CD14-positive monocyte (primary cell): ENCODE results near the gene DHX58. TPM values are rescaled to one million over a fixed set of nuclear protein-coding genes. Genes with fewer than 3 reads are reported as not detected.

Experiments used
- DNase-seq, 3 donors: peaks; one replicate each; pipeline ENCODE4 v3.0.0-alpha.2; 2011 to 2022
- H2AFZ ChIP-seq: 2 replicates; pipeline ENCODE4 v1.6.0; 2012; ENCODE audit warnings: mild to moderate bottlenecking, low read depth, low read length, inconsistent platforms; ENCODE audit not compliant: insufficient read depth, poor library complexity, severe bottlenecking
- H3K27ac ChIP-seq, 2 donors: 1 replicate in 1 of 2; 2 replicates in 1 of 2; pipeline ENCODE4 v1.5.1; 2012 to 2013; ENCODE audit warnings: low read length in 2 of 2, control low read depth in 1 of 2, inconsistent platforms in 1 of 2, low read depth in 1 of 2, mild to moderate bottlenecking in 1 of 2
- H3K27me3 ChIP-seq, 2 donors: one replicate each; pipeline versions ENCODE4 v1.6.0 to v1.6.1; 2011 to 2013; ENCODE audit warnings: low read length in 2 of 2; ENCODE audit not compliant: control insufficient read depth in 2 of 2, insufficient read depth in 2 of 2
- H3K36me3 ChIP-seq, 2 donors: replicated peaks in 1 of 2; 1 replicate in 1 of 2; 2 replicates in 1 of 2; pipeline versions ENCODE4 v1.5.1 to v1.6.1; 2012 to 2013; ENCODE audit warnings: low read length in 2 of 2, control low read depth in 1 of 2, inconsistent platforms in 1 of 2, mild to moderate bottlenecking in 1 of 2; ENCODE audit not compliant: insufficient read depth in 2 of 2, control insufficient read depth in 1 of 2
- H3K4me1 ChIP-seq, 2 donors: 1 replicate in 1 of 2; 2 replicates in 1 of 2; pipeline versions ENCODE4 v1.5.1 to v1.6.1; 2012 to 2013; ENCODE audit warnings: low read length in 2 of 2, control low read depth in 1 of 2, inconsistent platforms in 1 of 2, mild to moderate bottlenecking in 1 of 2, moderate library complexity in 1 of 2; ENCODE audit not compliant: insufficient read depth in 2 of 2, control insufficient read depth in 1 of 2
- H3K4me2 ChIP-seq: replicated peaks from 2 replicates; pipeline ENCODE3; 2012; ENCODE audit warnings: low read length, moderate library complexity, mild to moderate bottlenecking; ENCODE audit not compliant: poor library complexity, severe bottlenecking; ENCODE audit errors: extremely low read depth
- H3K4me3 ChIP-seq, 3 experiments: fragments of 200-600 bp in 1 of 3; sonication (generic) in 1 of 3; replicated peaks in 1 of 3; 1 replicate in 2 of 3; 2 replicates in 1 of 3; pipeline ENCODE4 v1.5.1; 2011 to 2013; ENCODE audit warnings: low read length in 3 of 3, mild to moderate bottlenecking in 3 of 3, control low read depth in 2 of 3, low read depth in 2 of 3, inconsistent platforms in 1 of 3, moderate library complexity in 1 of 3
- H3K79me2 ChIP-seq: 2 replicates; pipeline ENCODE4 v1.6.0; 2012; ENCODE audit warnings: mild to moderate bottlenecking, control low read depth, inconsistent platforms, low read length, moderate library complexity; ENCODE audit not compliant: insufficient read depth
- H3K9ac ChIP-seq: 2 replicates; pipeline ENCODE4 v1.6.0; 2017; ENCODE audit warnings: low read length, mild to moderate bottlenecking; ENCODE audit not compliant: insufficient read depth, poor library complexity, severe bottlenecking
- H3K9me3 ChIP-seq, 2 donors: replicated peaks in 1 of 2; 1 replicate in 1 of 2; 2 replicates in 1 of 2; pipeline versions ENCODE4 v1.5.1 to v1.6.1; 2012 to 2013; ENCODE audit warnings: low read length in 2 of 2, control low read depth in 1 of 2; ENCODE audit not compliant: control insufficient read depth in 1 of 2, insufficient read depth in 1 of 2
- H4K20me1 ChIP-seq: 2 replicates; pipeline ENCODE4 v1.6.0; 2012; ENCODE audit warnings: mild to moderate bottlenecking, low read length, control low read depth, moderate library complexity; ENCODE audit not compliant: insufficient read depth
- H3K27ac Mint-ChIP-seq, 7 donors: one replicate each; pipeline ENCODE4 v1.8.0; 2020; ENCODE audit warnings: mild to moderate bottlenecking in 7 of 7, mixed read lengths in 7 of 7, moderate library complexity in 6 of 7, inconsistent platforms in 2 of 7
- H3K27me3 Mint-ChIP-seq, 3 donors: one replicate each; pipeline ENCODE4 v1.8.0; 2021 to 2022; ENCODE audit warnings: low read depth in 3 of 3, mild to moderate bottlenecking in 3 of 3, mixed read lengths in 3 of 3, moderate library complexity in 3 of 3, inconsistent platforms in 1 of 3
- H3K36me3 Mint-ChIP-seq, 2 donors: one replicate each; pipeline ENCODE4 v1.8.0; 2020; ENCODE audit warnings: mixed read lengths in 2 of 2, inconsistent platforms in 1 of 2, mild to moderate bottlenecking in 1 of 2
- H3K4me1 Mint-ChIP-seq: one replicate; pipeline ENCODE4 v1.8.0; 2020; ENCODE audit warnings: mild to moderate bottlenecking, mixed read lengths
- H3K4me3 Mint-ChIP-seq, 2 donors: one replicate each; pipeline ENCODE4 v1.8.0; 2020; ENCODE audit warnings: mild to moderate bottlenecking in 2 of 2, mixed read lengths in 2 of 2, moderate library complexity in 1 of 2
- H3K9me3 Mint-ChIP-seq, 7 donors: one replicate each; pipeline ENCODE4 v1.8.0; 2020 to 2022; ENCODE audit warnings: mixed read lengths in 7 of 7, mild to moderate bottlenecking in 6 of 7, moderate library complexity in 6 of 7, inconsistent platforms in 2 of 7
- CTCF ChIP-seq: fragments of 200-600 bp; IDR thresholded peaks from one replicate; pipeline ENCODE4 v1.8.0; 2022; ENCODE audit warnings: antibody characterized with exemption, mild to moderate bottlenecking
- WGBS: methylation state at CpG from one replicate; pipeline ENCODE4 v1.1.5; 2013; ENCODE audit warnings: missing lambda C conversion rate; ENCODE audit not compliant: insufficient coverage; 5-methylcytosine and 5-hydroxymethylcytosine counted together
- intact Hi-C, 2 donors: fragments of 100-400 bp; cut with micrococcal nuclease; formaldehyde crosslinking; loops; one replicate each; pipeline versions ENCODE4 v1.15.0 to v1.15.1; 2023
- polyA plus RNA-seq, 3 donors: library from polyadenylated mRNA; depleted of rRNA in 1 of 3; unstranded in 2 of 3; stranded (reverse) in 1 of 3; fragments of 300-500 nt in 2 of 3; fragments of >200 nt in 1 of 3; fragmentation: Illumina TruSeq in 2 of 3; gene quantifications; 1 replicate in 2 of 3; 2 replicates in 1 of 3; pipeline ENCODE4 v1.2.3, GENCODE V29; 2012 to 2021

DHX58 gene
- polyA plus RNA-seq, 3 donors: 13.2 to 46.7 (median 16.0) TPM

GRCh38 chr17:42122371-42123303 lies 10.1 kb upstream of the DHX58 start, which contains the start of gene HSPB9:
Gene HSPB9 (plus strand): TSS chr17:42122804. CDS start chr17:42122851, 47 bp downstream.
- Mint-ChIP-seq H3K36me3 (peaks cover 39 to 52% of the 10 kb centered on the region in 2 donors), H3K4me1 (peaks cover 16% of the 10 kb centered on the region), H3K27me3 (no peaks in the 10 kb centered on the region), H3K27ac (peak within 1 kb of the TSS in 3 of 7 donors; percentile 35 to 91 (median 84)), H3K9me3 (no peaks in the 10 kb centered on the region), H3K4me3 (no peak within 1 kb of the TSS)
- Histone ChIP-seq H3K27ac (no peak within 1 kb of the TSS), H3K27me3 (no peaks in the 10 kb centered on the region), H3K9me3 (no peaks in the 10 kb centered on the region), H4K20me1 (peaks cover 28% of the 10 kb centered on the region), H3K9ac (no peak within 1 kb of the TSS), H2AFZ (peak within 1 kb of the TSS; percentile 87), H3K4me3 (no peak within 1 kb of the TSS), H3K79me2 (no peaks in the 10 kb centered on the region), H3K4me2 (peak within 1 kb of the TSS; percentile 94), H3K36me3 (peaks cover 34 to 35% of the 10 kb centered on the region in 2 donors), H3K4me1 (peaks cover 9 to 16% of the 10 kb centered on the region in 2 donors)
- TF ChIP-seq CTCF: no peak
- no peak for DNase-seq
- WGBS: 92% methylated on average over 53 of the region's 61 CpGs
- intact Hi-C loops: no loop called here

GRCh38 chr17:42120770-42121769 lies 8.6 kb upstream of the DHX58 start, which contains the start of gene KAT2A:
Gene KAT2A (minus strand): TSS chr17:42121367. CDS start chr17:42121304, 63 bp downstream.
- peak within 1 kb of the TSS; percentile 54 to 57 for H3K4me3 Mint-ChIP-seq
- H3K9me3 ChIP-seq: no peaks in the 10 kb centered on the region
- H3K9me3 Mint-ChIP-seq: no peaks in the 10 kb centered on the region
- H3K27ac ChIP-seq: no peak within 1 kb of the TSS
- peak within 1 kb of the TSS; percentile 94 for H3K4me2 ChIP-seq
- H3K9ac ChIP-seq: peak within 1 kb of the TSS; percentile 54
- H3K36me3 Mint-ChIP-seq: peaks cover 31 to 42% of the 10 kb centered on the region in 2 donors
- TF ChIP-seq CTCF: no peak
- H2AFZ ChIP-seq: peak within 1 kb of the TSS; percentile 87
- peak; percentile 57 to 75 (median 70) for DNase-seq
- peaks cover 9 to 16% of the 10 kb centered on the region in 2 donors for H3K4me1 ChIP-seq
- H4K20me1 ChIP-seq: peaks cover 14% of the 10 kb centered on the region
- peak within 1 kb of the TSS; percentile 41 to 78 (median 42) for H3K4me3 ChIP-seq
- H3K27me3 ChIP-seq: no peaks in the 10 kb centered on the region
- peak within 1 kb of the TSS in 4 of 7 donors; percentile 68 to 91 (median 80) for H3K27ac Mint-ChIP-seq
- peaks cover 22% of the 10 kb centered on the region for H3K4me1 Mint-ChIP-seq
- peaks cover 20% of the 10 kb centered on the region in 2 donors for H3K36me3 ChIP-seq
- intact Hi-C loops: no loop called here
- H3K79me2 ChIP-seq: no peaks in the 10 kb centered on the region
- 0% methylated on average over 22 of the region's 57 CpGs for WGBS
- H3K27me3 Mint-ChIP-seq: no peaks in the 10 kb centered on the region
